ENCODE data around the gene THNSL1.
A peak's percentile ranks its signal among the peaks of the same experiment; 100 is the strongest.
"Not testable (repeated sequence)": the region's sequence is repeated elsewhere in the genome, so short reads cannot be mapped to it uniquely, and the experiment has no call there.

THNSL1 gene

GRCh38 chr10:24998044-24998443 is 18.4 kb upstream of the THNSL1 start:
- DNase-seq (ENCODE audit: low read depth, low spot score) = no peak

GRCh38 chr10:25011591-25011990 is 4.8 kb upstream of the THNSL1 start:
- not testable (repeated sequence) for DNase-seq (ENCODE audit: low read depth, low spot score)

GRCh38 chr10:25014579-25014978 is 1.8 kb upstream of the THNSL1 start:
- DNase-seq (ENCODE audit: low read depth, low spot score) = no peak

- peak; percentile 69 for DNase-seq (ENCODE audit: low read depth, low spot score)
Observed at GRCh38 chr10:25015828-25016375, 510 bp upstream of the THNSL1 start, which contains the start of gene ENKUR. ENKUR (minus strand) TSS chr10:25016158; CDS start chr10:25015936, 222 bp downstream.

- DNase-seq (ENCODE audit: low read depth, low spot score) = no peak
Observed at GRCh38 chr10:25017154-25017590, 760 bp downstream of the THNSL1 start.

- DNase-seq (ENCODE audit: low read depth, low spot score) = no peak
Observed at GRCh38 chr10:25017661-25018060, 1.2 kb downstream of the THNSL1 start.

- DNase-seq (ENCODE audit: low read depth, low spot score) = no peak
Observed at GRCh38 chr10:25018703-25019102, 2.3 kb downstream of the THNSL1 start.

GRCh38 chr10:25023278-25023677 is 6.9 kb downstream of the THNSL1 start:
- no peak for DNase-seq (ENCODE audit: low read depth, low spot score)

- no peak for DNase-seq (ENCODE audit: low read depth, low spot score)
Observed at GRCh38 chr10:25024528-25024927, 8.1 kb downstream of the THNSL1 start.

- no peak for DNase-seq (ENCODE audit: low read depth, low spot score)
Observed at GRCh38 chr10:25026463-25026862, 10.1 kb downstream of the THNSL1 start.

GRCh38 chr10:25028711-25029110 is 12.3 kb downstream of the THNSL1 start:
- no peak for DNase-seq (ENCODE audit: low read depth, low spot score)

GRCh38 chr10:25029519-25029918 is 13.1 kb downstream of the THNSL1 start:
- DNase-seq (ENCODE audit: low read depth, low spot score) = no peak

- no peak for DNase-seq (ENCODE audit: low read depth, low spot score)
Observed at GRCh38 chr10:25036381-25036780, 20.0 kb downstream of the THNSL1 start.

- no peak for DNase-seq (ENCODE audit: low read depth, low spot score)
Observed at GRCh38 chr10:25038325-25038724, 21.9 kb downstream of the THNSL1 start.

GRCh38 chr10:25039531-25039930 is 23.1 kb downstream of the THNSL1 start:
- DNase-seq (ENCODE audit: low read depth, low spot score) = no peak

GRCh38 chr10:25046641-25047040 is 30.2 kb downstream of the THNSL1 start:
- no peak for DNase-seq (ENCODE audit: low read depth, low spot score)

GRCh38 chr10:25047088-25047487 is 30.7 kb downstream of the THNSL1 start:
- no peak for DNase-seq (ENCODE audit: low read depth, low spot score)

GRCh38 chr10:25047591-25048301 is 31.3 kb downstream of the THNSL1 start:
- no peak for DNase-seq (ENCODE audit: low read depth, low spot score)

GRCh38 chr10:25048450-25048849 is 32.0 kb downstream of the THNSL1 start:
- no peak for DNase-seq (ENCODE audit: low read depth, low spot score)

GRCh38 chr10:25049966-25050365 is 33.6 kb downstream of the THNSL1 start:
- DNase-seq (ENCODE audit: low read depth, low spot score) = no peak

GRCh38 chr10:25050402-25050801 is 34.0 kb downstream of the THNSL1 start:
- DNase-seq (ENCODE audit: low read depth, low spot score) = no peak

GRCh38 chr10:25052012-25052411 is 35.6 kb downstream of the THNSL1 start:
- DNase-seq (ENCODE audit: low read depth, low spot score) = no peak

- no peak for DNase-seq (ENCODE audit: low read depth, low spot score)
Observed at GRCh38 chr10:25056726-25057125, 40.3 kb downstream of the THNSL1 start.

All from iPS DF 19.7 (cell line).